K562 (cell line): ENCODE results near the gene FDX2. TPM values are rescaled to one million over a fixed set of nuclear protein-coding genes. Genes with fewer than 3 reads are reported as not detected.
A peak's percentile ranks its signal among the peaks of the same experiment; 100 is the strongest.

ENCODE experiments used
- ARID3B ChIP-seq: fragments of 250-450 bp; sonication (Bioruptor Pico); IDR thresholded peaks from 2 replicates; pipeline ENCODE4 v1.4.0; 2020; ENCODE audit warnings: borderline replicate concordance
- CREB3 ChIP-seq: fragments of 450-650 bp; conservative IDR thresholded peaks from 2 replicates; pipeline ENCODE4 v1.6.1; 2016; ENCODE audit warnings: missing genetic modification characterization, low read depth, mild to moderate bottlenecking, missing compliant biosample characterization, moderate library complexity
- MEF2A ChIP-seq: IDR thresholded peaks from 2 replicates; pipeline ENCODE4 v1.6.1; 2011; ENCODE audit warnings: low read depth, mild to moderate bottlenecking, low read length, moderate library complexity; ENCODE audit not compliant: control insufficient read depth
- POLR2AphosphoS5 ChIP-seq: IDR thresholded peaks from 2 replicates; pipeline ENCODE4 v1.6.1; 2011; ENCODE audit warnings: mild to moderate bottlenecking, low read depth, low read length, moderate library complexity; ENCODE audit not compliant: control insufficient read depth, insufficient read depth
- POLR2B ChIP-seq: fragments of 450-650 bp; IDR thresholded peaks from 2 replicates; pipeline ENCODE4 v1.6.1; 2018; ENCODE audit warnings: low read depth; ENCODE audit not compliant: partially characterized antibody
- RB1 ChIP-seq: fragments of 450-650 bp; IDR thresholded peaks from 2 replicates; pipeline ENCODE4 v1.6.1; 2017; ENCODE audit warnings: low read depth, mild to moderate bottlenecking
- SMARCA4 ChIP-seq: fragments of 450-650 bp; IDR thresholded peaks from 2 replicates; pipeline ENCODE4 v1.6.1; 2016
- TSC22D4 ChIP-seq: fragments of 450-650 bp; IDR thresholded peaks from 2 replicates; pipeline ENCODE4 v1.6.1; 2016; ENCODE audit warnings: missing genetic modification characterization, missing biosample characterization, control low read depth
- ZNF121 ChIP-seq: sonication (generic); formaldehyde crosslinking; conservative IDR thresholded peaks from 2 replicates; pipeline ENCODE4 v1.8.0; 2022; ENCODE audit warnings: missing genetic modification reagents
- ZNF407 ChIP-seq: fragments of 450-650 bp; IDR thresholded peaks from 2 replicates; pipeline ENCODE4 v1.6.1; 2016; ENCODE audit warnings: low read depth
- ZNF431 ChIP-seq: sonication (generic); formaldehyde crosslinking; IDR thresholded peaks from 2 replicates; pipeline ENCODE4 v1.8.0; 2022; ENCODE audit warnings: mild to moderate bottlenecking, missing genetic modification reagents
- polyA plus RNA-seq, 8 experiments: library from polyadenylated mRNA; depleted of rRNA in 4 of 8; stranded (reverse) in 5 of 8; unstranded in 3 of 8; fragments of >200 nt; fragmentation: Nextera tagmentation in 2 of 8; fragmentation: Illumina TruSeq in 1 of 8; extraction: Ambion mirVana in 2 of 8; extraction: Trizol in 1 of 8; gene quantifications; 2 replicates each; pipeline versions ENCODE4 v1.2.1 to v1.2.3, GENCODE V29; 2011 to 2014; ENCODE audit warnings: inconsistent platforms in 1 of 8, missing spikeins in 1 of 8
- total RNA-seq, 7 experiments: library from RNA; depleted of rRNA in 6 of 7; stranded (reverse); fragments of >200 nt in 6 of 7; fragmentation: Illumina TruSeq in 2 of 7; extraction: Trizol in 2 of 7; gene quantifications; 2 replicates each; pipeline versions ENCODE4 v1.2.1 to v1.2.3, GENCODE V29; 2011 to 2021; ENCODE audit warnings: low replicate concordance in 1 of 7
- TF ChIP-seq, protein P1 (sequence below): fragments of 450-650 bp; IDR thresholded peaks from 2 replicates; pipeline ENCODE4 v1.6.1; 2018; ENCODE audit not compliant: partially characterized antibody

The FDX2 gene
- total and polyA plus RNA-seq, 9 of the 15 experiments (the other 6 are each of a cell fraction or from before 2014, with no cell fraction given) = 2.5 to 49.8 (median 29.7) TPM

GRCh38 chr19:10270616-10271394 is 45.0 kb downstream of the FDX2 start, which contains the start of gene ICAM1 (continued):
- TF ChIP-seq CREB3 (tag) = no peak
- TF ChIP-seq ZNF121 (CRISPR knock-in tag) = peak; percentile 43; the same call in 1 of the 2 replicates
- TF ChIP-seq RB1 = peak; percentile 26; the same call in 1 of the 2 replicates
- no peak for TF ChIP-seq ARID3B (CRISPR knock-in tag)
- TF ChIP-seq MEF2A = peak; percentile 36; the same call in 1 of the 2 replicates
- no peak for TF ChIP-seq TSC22D4
- 0 out of 2 replicates have a peak, but pooled peaks have one; percentile 34 for TF ChIP-seq ZNF431
- TF ChIP-seq ZNF407 = no peak
- peak; percentile 51; the same call in 1 of the 2 replicates for TF ChIP-seq POLR2AphosphoS5
- peak; percentile 80 for TF ChIP-seq POLR2B
- TF ChIP-seq, protein P1, sequence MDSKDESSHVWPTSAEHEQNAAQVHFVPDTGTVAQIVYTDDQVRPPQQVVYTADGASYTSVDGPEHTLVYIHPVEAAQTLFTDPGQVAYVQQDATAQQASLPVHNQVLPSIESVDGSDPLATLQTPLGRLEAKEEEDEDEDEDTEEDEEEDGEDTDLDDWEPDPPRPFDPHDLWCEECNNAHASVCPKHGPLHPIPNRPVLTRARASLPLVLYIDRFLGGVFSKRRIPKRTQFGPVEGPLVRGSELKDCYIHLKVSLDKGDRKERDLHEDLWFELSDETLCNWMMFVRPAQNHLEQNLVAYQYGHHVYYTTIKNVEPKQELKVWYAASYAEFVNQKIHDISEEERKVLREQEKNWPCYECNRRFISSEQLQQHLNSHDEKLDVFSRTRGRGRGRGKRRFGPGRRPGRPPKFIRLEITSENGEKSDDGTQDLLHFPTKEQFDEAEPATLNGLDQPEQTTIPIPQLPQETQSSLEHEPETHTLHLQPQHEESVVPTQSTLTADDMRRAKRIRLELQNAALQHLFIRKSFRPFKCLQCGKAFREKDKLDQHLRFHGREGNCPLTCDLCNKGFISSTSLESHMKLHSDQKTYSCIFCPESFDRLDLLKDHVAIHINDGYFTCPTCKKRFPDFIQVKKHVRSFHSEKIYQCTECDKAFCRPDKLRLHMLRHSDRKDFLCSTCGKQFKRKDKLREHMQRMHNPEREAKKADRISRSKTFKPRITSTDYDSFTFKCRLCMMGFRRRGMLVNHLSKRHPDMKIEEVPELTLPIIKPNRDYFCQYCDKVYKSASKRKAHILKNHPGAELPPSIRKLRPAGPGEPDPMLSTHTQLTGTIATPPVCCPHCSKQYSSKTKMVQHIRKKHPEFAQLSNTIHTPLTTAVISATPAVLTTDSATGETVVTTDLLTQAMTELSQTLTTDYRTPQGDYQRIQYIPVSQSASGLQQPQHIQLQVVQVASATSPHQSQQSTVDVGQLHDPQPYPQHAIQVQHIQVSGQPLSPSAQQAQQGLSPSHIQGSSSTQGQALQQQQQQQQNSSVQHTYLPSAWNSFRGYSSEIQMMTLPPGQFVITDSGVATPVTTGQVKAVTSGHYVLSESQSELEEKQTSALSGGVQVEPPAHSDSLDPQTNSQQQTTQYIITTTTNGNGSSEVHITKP = no peak
- TF ChIP-seq SMARCA4 = 0 out of 2 replicates have a peak, but pooled peaks have one; percentile 11
